Measurements from ENCODE around the gene ZNF841.
"Not testable (repeated sequence)": the region's sequence is repeated elsewhere in the genome, so short reads cannot be mapped to it uniquely, and the experiment has no call there.

Gene ZNF841

GRCh38 chr19:52066258-52066863 lies 29.2 kb downstream of the ZNF841 start:
- DNase-seq (ENCODE audit: low spot score) = no peak

GRCh38 chr19:52065399-52065798 lies 30.2 kb downstream of the ZNF841 start:
- no peak for DNase-seq (ENCODE audit: low spot score)

- DNase-seq (ENCODE audit: low spot score) = not testable (repeated sequence)
These were observed 39.1 kb downstream of the ZNF841 start for GRCh38 chr19:52056480-52056879.

- DNase-seq (ENCODE audit: low spot score) = not testable (repeated sequence)
These were observed 43.8 kb downstream of the ZNF841 start for GRCh38 chr19:52051736-52052135.

- peak; percentile 89 for DNase-seq (ENCODE audit: low spot score)
These were observed 46.7 kb downstream of the ZNF841 start, which contains the start of gene ZNF432 for GRCh38 chr19:52048555-52049501. ZNF432 (minus strand) TSS chr19:52048838; CDS start chr19:52046868, 1,970 bp downstream.

- DNase-seq (ENCODE audit: low spot score) = no peak
These were observed 56.4 kb downstream of the ZNF841 start for GRCh38 chr19:52039169-52039568.

GRCh38 chr19:52034051-52034728 lies 61.4 kb downstream of the ZNF841 start:
- no peak for DNase-seq (ENCODE audit: low spot score)

GRCh38 chr19:52028780-52029123 lies 66.8 kb downstream of the ZNF841 start:
- no peak for DNase-seq (ENCODE audit: low spot score)

GRCh38 chr19:52028027-52028779 lies 67.4 kb downstream of the ZNF841 start, which contains the start of gene ZNF614:
ZNF614 (minus strand) TSS chr19:52028379; CDS start chr19:52025745, 2,634 bp downstream.
- DNase-seq (ENCODE audit: low spot score) = peak; percentile 85

GRCh38 chr19:52026255-52026990 lies 69.1 kb downstream of the ZNF841 start:
- DNase-seq (ENCODE audit: low spot score) = not testable (repeated sequence)

GRCh38 chr19:52024478-52024877 lies 71.1 kb downstream of the ZNF841 start:
- not testable (repeated sequence) for DNase-seq (ENCODE audit: low spot score)

- DNase-seq (ENCODE audit: low spot score) = no peak
These were observed 73.4 kb downstream of the ZNF841 start for GRCh38 chr19:52022193-52022592.

GRCh38 chr19:52020506-52020905 lies 75.1 kb downstream of the ZNF841 start:
- DNase-seq (ENCODE audit: low spot score) = no peak

Measured in kidney capillary endothelial cell (primary cell).